ENCODE measurements around the gene IL17REL.

The IL17REL gene

DNA sequence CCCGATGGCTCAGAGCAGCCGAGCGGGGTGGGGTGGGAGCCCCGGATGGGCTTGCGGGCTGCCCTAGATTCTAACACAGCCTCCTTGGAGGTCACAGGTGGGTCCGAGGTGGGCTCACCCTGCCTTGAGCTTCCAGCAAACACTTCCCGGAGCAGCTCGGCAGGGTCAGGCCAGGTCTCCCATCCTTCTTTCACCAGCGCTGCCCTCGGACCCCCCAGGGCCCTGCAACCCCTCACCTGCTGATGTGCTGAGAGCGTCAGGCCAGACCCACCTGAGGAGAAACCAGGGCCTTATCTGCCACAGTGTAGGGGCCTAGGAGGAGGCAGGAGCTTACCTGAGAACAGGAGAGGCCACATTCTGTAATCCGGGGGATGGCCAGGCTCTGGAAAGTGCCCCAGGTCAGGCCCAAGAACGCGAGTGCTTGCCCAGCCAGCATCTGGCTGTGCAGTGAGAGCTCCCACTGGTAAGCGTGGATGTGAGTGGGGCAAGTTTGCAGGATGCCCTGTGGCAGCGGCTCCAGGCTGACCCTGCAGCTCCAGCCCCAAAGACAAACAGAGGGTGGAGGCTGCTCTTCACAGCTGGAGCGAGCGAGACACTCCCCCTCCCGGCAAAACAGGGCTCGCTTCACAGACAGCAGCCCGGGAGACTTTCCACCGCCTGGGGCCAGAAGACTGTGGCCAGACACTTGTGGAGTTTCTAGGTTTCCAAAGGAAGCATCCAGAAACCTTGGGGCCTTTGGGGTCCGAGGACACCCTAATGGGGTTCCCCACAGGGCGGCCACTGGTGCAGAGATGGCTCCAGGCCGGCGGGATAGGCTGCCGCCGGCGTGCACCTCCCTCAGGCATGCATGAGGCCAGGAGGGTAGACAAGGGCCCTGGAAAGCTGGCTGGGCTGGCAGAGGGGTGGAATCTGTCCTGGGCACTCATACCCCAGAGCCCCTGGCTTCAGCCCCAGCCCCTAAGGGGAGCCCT, at the start of gene IL17REL:
Gene IL17REL, minus strand, starts transcription at position 555 of the 971 bp plus-strand sequence. Its CDS starts 119 bp downstream, at position 436.
- no peak for DNase-seq

GRCh38 chr22:50061824-50062355, 49.3 kb upstream of the IL17REL start:
- DNase-seq: no peak

DNA sequence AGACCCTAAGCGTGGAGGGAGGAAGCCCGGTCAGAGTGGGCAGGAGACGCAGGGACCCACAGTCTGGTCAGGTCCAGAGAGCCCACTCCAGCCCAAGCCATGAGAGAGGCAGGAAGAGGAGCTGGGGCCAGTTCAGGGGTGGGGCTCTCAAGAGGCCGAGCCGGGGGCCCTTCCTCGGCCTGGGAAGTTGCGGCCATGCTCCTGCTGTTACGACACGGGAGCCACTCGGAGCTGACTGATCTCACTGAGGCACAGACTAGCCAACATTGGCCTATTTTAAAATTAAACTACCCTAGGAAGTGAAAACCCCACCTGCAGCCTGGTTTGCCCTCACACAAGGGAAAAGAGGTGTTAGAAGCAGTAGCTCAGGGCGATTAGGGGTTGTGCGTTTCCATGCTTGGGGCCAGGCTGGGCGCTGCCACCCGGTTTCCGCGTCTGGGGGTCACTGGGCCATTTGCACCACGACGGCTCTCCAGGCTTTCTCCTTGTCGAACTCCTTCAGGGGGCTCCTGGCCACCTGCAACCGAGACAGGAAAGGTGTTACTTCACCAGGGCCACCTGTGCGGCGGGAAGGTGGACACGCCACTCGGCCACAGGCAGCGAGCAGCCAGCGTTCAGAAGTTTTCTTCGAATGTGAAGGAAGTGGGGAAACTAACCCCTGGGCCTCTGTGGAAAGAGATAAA, 48.7 kb upstream of the IL17REL start:
- no peak for DNase-seq

DNA sequence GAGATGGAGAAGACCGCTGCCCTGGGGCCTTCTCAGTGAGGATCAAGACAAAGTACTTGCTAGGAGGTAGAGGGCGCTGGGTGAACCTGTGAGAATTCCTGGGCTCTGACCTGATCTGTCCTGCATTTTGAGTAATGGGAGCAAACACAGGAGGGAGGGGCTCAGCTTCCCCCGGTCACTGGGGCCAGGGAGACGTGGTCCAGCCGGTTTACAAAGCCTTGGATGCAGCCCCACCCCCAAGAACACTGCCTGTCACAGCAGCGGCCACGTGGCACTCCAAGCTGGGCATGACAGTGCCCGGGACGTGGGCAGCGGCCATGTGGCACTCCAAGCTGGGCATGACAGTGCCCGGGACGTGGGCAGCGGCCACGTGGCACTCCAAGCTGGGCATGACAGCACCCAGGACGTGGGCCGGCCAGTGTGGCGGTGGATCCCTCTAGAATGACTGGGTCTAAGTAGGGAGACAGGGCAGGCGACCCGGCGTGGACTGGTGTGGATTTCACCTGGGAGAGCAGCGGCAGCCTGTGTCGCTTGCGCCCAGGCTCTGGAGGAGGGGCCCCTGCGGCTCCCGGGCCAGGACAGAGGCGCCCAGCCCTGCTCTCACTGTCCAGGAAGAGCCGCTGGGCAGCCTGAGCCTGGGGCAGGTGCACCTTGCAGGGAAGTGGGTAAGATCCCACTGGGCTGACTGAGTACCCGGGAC, 48.0 kb upstream of the IL17REL start:
- DNase-seq: no peak

DNA sequence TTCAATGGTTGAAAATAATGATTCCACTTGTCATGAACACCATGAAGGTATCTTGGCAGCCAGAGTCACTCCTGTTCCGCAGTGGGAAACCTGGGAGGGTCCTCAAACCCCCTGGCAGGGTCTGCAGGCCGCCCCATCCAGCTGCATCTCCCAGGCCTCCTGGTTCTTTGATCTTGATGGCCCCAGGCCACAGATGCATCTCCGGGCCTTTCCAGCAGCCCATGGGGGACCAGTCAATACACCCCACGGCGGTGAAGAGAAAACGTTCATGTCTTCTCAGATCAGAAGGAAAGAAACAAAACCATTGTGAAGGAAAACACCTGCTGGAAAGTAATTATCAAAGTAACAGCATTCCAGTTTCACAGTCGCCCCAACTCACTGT, 47.3 kb upstream of the IL17REL start:
- DNase-seq: no peak

- DNase-seq: no peak
Observed at GRCh38 chr22:50058906-50059880, 46.6 kb upstream of the IL17REL start.

GRCh38 chr22:50058061-50058905, 45.7 kb upstream of the IL17REL start, which contains the start of gene TTLL8:
Gene TTLL8, minus strand, starts transcription at chr22:50058298.
- no peak for DNase-seq

DNA sequence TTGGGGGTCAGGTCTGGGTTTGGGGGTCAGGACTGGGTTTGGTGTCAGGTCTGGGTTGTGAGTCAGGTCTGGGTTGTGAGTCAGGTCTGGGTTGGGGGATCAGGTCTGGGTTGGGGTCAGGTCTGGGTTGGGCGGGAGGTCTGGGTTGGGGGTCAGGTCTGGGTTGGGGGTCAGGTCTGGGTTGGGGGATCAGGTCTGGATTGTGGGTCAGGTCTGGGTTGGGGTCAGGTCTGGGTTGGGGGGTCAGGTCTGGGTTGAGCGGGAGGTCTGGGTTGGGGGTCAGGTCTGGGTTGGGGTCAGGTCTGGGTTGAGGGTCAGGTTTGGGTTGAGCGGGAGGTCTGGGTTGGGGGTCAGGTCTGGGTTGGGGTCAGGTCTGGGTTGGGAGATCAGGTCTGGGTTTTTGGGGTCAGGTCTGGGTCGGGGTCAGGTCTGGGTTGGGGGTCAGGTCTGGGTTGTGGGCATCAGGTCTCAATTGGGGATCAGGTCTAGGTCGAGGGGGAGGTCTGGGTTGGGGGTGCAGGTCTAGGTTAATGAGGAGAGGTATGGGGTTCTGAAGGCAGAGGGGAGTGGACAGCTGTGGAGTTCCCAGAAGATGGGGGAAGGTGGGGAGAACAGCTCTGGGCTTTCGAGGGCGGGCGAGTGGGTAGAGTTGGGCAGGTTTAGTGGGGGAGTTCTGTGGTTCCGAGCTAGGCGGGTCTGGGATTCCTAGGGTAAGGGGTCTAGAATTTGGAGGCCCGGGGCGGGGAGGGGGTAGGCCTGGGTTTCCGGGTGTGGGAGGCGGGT, 44.9 kb upstream of the IL17REL start:
- DNase-seq: no peak

DNA sequence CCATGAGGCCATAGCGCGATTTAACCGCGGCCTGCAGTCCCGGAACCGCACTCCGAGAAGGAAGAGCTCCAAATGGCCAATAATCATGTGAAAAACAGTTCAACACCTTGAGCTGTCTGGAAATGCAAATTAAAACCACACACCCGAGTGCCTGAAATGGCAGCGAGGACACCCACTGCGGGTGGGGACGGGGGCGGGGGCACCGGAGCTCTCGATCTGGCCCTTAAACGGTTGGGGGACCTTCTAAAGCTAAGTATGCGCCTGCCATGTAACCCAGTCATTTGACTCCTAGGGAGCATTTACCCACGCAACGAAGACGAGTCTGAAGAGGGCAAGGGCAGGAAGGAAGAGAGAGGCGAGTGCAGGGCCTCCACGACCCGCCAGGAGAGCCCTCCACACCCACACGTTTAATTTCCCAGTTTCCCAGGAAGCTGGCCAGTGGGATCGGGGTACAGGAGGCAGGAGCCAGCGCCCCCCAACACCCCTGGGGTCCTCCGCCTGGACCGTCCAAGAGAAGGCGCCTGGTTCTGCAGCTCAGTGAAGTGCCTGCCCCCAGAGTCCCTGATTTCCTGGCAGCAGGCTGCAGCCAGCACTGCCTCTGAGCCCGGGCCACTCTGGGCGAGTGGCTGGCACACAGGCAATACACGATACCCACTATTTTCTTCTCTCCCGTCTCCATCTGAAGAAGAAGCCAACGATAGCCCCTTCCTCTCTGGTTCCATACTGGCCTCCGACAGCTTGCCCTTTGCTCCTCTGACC, 43.8 kb upstream of the IL17REL start:
- DNase-seq: no peak

- DNase-seq: no peak
Observed at GRCh38 chr22:50053861-50054260, 41.3 kb upstream of the IL17REL start.

- DNase-seq: no peak
Observed at GRCh38 chr22:50051930-50052329, 39.4 kb upstream of the IL17REL start.

GRCh38 chr22:50049299-50050195, 37.0 kb upstream of the IL17REL start:
- DNase-seq: no peak

DNA sequence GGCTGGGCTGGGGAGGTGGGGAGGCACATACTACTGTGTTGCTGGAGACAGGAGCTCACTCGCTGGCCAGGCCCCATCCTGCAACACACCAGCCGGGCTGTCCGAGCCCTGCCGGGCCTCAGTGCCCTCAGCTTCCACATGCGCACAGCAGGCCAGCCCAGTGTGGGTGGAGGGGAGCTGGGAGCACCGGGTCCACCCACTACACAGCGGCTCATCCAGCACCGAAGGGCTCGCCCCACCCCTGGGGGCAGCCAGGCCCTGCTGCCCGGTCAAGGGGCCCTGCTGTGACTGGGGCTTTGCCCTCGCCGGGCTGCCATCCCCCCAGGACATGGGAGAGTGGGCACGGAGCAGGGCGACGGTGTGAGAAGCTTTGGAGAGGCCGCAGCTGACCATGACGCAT, 36.3 kb upstream of the IL17REL start:
- DNase-seq: no peak

GRCh38 chr22:50048061-50048765, 35.6 kb upstream of the IL17REL start:
- DNase-seq: no peak

- DNase-seq: no peak
Observed at GRCh38 chr22:50047346-50047745, 34.8 kb upstream of the IL17REL start.

DNA sequence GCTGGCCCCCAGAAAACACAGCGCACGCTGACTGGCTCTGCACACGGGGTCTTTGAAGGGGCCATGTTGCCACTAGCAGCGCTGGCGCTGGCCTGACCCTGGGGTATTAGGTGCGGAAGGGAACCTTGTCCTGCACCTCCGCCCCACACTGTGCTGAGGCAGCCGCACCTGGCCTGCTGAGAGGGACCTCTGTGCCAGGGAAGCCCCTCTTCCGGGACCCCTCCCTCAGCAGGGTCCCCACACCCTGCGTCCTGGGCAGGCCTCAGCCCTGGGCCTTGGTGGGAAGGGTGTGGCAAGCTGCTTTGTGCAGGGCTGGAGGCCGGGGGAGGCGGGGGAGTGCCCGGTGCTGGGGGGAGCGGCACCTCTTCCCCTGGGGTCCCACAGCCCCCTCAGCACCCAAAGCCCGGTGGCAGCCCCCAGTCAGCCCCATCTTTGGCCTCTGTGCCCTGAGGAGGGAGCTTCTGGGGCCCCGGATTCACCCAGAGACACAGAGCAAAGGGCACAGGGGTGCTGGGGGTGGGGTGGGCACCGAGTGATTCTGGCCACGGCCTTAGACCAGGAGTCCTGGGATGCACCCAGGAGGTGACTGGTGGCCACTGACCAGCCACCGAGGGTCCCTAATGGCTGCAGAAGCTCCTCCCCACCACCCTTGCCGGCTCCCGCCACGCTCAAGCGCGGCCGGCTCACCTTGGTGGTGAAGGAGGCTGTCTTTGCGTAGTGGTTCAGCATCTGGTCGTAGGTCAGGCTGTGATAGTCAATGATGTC, 34.1 kb upstream of the IL17REL start:
- DNase-seq: no peak

GRCh38 chr22:50046019-50046415, 33.5 kb upstream of the IL17REL start:
- DNase-seq: no peak
